Liver (tissue), 3 donors: ENCODE measurements around the gene EPHB6.

Source experiments
- GABPA ChIP-seq, 2 donors: IDR thresholded peaks in 1 of 2; conservative IDR thresholded peaks in 1 of 2; 2 replicates each; pipeline ENCODE4 v1.6.1; 2016; ENCODE audit warnings: antibody characterized with exemption in 2 of 2, mild to moderate bottlenecking in 1 of 2, moderate library complexity in 1 of 2
- HNF4G ChIP-seq: IDR thresholded peaks from 2 replicates; pipeline ENCODE4 v1.6.1; 2016; ENCODE audit warnings: antibody characterized with exemption
- SP1 ChIP-seq: IDR thresholded peaks from 2 replicates; pipeline ENCODE4 v1.6.1; 2018; ENCODE audit warnings: antibody characterized with exemption, mild to moderate bottlenecking
- TF ChIP-seq, protein P1 (sequence below): IDR thresholded peaks from 2 replicates; pipeline ENCODE4 v1.6.1; 2016; ENCODE audit warnings: antibody characterized with exemption
- TF ChIP-seq, protein P2 (sequence below): fragments of 150-350 bp; IDR thresholded peaks from 2 replicates; pipeline ENCODE4 v1.5.1; 2017; ENCODE audit warnings: improper control_type of control experiment, low read depth, low read length; ENCODE audit not compliant: missing input control
- donor health status: healthy.
- donor health status: healthy.

DNA sequence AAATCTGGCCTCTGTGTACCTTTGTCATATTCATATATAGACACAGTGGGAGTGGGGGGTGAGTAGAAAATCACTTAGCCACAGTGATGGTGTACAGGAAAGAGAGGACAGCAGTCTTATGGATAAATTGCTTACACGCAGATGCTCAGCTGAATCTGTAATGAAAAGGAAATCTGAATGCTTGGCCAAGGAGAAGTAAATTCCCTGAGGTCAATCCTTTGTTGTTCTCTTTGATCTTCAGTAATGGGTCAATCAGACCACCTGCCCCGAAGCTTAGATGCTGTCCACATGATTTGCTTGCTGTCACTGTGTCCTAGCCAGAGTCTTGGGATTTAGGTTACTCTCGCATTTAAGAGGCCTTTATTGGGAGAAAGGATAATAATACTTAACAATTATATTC is 18.4 kb upstream of the EPHB6 start:
- TF ChIP-seq, protein P1, sequence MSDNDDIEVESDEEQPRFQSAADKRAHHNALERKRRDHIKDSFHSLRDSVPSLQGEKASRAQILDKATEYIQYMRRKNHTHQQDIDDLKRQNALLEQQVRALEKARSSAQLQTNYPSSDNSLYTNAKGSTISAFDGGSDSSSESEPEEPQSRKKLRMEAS = no peak
- TF ChIP-seq, protein P2, sequence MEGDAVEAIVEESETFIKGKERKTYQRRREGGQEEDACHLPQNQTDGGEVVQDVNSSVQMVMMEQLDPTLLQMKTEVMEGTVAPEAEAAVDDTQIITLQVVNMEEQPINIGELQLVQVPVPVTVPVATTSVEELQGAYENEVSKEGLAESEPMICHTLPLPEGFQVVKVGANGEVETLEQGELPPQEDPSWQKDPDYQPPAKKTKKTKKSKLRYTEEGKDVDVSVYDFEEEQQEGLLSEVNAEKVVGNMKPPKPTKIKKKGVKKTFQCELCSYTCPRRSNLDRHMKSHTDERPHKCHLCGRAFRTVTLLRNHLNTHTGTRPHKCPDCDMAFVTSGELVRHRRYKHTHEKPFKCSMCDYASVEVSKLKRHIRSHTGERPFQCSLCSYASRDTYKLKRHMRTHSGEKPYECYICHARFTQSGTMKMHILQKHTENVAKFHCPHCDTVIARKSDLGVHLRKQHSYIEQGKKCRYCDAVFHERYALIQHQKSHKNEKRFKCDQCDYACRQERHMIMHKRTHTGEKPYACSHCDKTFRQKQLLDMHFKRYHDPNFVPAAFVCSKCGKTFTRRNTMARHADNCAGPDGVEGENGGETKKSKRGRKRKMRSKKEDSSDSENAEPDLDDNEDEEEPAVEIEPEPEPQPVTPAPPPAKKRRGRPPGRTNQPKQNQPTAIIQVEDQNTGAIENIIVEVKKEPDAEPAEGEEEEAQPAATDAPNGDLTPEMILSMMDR = no peak
- TF ChIP-seq HNF4G = no peak
- no peak for TF ChIP-seq SP1
- TF ChIP-seq GABPA (IDR thresholded peaks at IDR 0.05 in 1 of 2, conservative IDR thresholded peaks at IDR 0.05 in 1 of 2) = no peak
